ENCODE measurements around the gene KAT6B.

DNA sequence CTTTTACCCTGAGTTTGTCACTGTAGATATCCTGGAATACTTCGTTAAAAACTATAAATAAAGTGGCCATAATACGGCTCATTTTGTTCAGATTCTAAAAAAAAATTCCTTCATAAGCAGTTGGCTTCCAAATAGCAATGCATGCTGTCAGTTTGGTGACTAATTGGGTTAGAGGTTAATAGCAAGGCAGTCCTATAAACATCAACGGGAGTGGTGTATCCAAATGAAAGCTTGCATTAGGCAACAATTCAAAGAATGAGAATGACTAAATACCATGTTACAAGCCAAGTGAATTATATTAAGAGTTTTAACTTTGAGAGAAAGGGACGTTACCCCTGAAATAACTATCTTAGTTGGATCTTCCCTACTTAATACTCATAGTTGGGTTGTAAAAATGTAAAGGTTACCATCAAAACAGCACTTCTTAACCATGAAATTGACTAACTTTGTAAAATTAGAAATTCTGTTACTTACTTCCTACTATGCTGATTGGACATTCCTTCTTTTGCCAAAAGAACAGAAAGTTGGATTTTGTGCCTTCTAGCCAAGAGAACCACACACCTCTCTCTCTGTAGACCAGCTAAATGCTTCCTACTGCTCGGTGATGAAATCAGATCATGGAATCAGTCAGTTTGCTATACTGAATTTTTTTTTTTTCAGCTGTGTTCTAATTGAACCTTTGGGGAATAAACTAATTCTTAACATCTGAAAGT is 98.0 kb downstream of the KAT6B start:
- TF ChIP-seq, protein P1, sequence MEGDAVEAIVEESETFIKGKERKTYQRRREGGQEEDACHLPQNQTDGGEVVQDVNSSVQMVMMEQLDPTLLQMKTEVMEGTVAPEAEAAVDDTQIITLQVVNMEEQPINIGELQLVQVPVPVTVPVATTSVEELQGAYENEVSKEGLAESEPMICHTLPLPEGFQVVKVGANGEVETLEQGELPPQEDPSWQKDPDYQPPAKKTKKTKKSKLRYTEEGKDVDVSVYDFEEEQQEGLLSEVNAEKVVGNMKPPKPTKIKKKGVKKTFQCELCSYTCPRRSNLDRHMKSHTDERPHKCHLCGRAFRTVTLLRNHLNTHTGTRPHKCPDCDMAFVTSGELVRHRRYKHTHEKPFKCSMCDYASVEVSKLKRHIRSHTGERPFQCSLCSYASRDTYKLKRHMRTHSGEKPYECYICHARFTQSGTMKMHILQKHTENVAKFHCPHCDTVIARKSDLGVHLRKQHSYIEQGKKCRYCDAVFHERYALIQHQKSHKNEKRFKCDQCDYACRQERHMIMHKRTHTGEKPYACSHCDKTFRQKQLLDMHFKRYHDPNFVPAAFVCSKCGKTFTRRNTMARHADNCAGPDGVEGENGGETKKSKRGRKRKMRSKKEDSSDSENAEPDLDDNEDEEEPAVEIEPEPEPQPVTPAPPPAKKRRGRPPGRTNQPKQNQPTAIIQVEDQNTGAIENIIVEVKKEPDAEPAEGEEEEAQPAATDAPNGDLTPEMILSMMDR (IDR thresholded peaks at IDR 0.05) = no peak
- TF ChIP-seq POLR2A (IDR thresholded peaks at IDR 0.05) = no peak

Measured in vagina (tissue), 2 donors.